ENCODE results near the gene PITRM1.

Gene PITRM1

GRCh38 chr10:3167611-3168330 is 4.8 kb downstream of the PITRM1 start:
- no peak for DNase-seq (ENCODE audit: extremely low read depth in 1 of 2, low read depth in 1 of 2)

GRCh38 chr10:3166496-3167290 is 5.9 kb downstream of the PITRM1 start:
- no peak for DNase-seq (ENCODE audit: extremely low read depth in 1 of 2, low read depth in 1 of 2)

DNA sequence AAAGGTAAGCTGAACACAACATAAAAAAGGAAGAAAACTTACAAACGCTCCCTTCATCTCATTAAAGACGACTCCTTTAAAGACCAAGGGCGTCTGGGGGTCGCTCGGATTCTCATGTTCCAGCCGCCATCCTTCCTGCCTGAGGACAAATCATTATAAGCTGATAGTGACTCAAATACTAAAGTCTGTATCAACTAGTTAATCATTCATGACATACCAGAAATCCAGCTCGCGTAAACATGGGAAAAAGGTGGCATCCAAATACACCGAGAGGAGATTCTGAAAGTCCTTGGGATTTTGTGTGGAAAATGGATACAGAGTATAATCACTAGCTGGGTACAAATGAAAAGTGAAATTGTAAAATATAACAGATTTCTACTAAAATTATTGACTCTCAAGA is 7.4 kb downstream of the PITRM1 start:
- no peak for DNase-seq (ENCODE audit: extremely low read depth in 1 of 2, low read depth in 1 of 2)

- DNase-seq (ENCODE audit: extremely low read depth in 1 of 2, low read depth in 1 of 2): no peak
Measured at GRCh38 chr10:3163879-3164278, 8.7 kb downstream of the PITRM1 start.

DNA sequence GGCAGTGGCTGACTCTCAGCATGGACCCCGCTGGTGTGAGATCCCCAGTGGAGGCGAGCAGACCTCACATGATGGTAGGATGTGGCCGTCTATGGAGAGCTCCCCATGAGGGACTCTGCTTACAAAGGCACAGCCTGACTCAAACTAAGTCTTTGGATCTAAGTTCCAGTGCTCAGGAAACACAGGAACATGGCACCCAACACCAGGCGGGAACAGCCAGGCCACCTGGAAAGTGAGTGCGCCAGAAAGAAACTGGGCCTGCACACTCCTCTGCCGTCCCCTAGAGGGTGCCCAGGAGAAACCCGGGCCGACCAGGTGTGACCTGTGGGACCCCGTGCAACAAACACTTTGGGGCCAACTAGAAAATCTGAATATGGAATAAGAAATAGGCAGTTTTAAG is 10.0 kb downstream of the PITRM1 start:
- DNase-seq (ENCODE audit: extremely low read depth in 1 of 2, low read depth in 1 of 2): no peak

DNA sequence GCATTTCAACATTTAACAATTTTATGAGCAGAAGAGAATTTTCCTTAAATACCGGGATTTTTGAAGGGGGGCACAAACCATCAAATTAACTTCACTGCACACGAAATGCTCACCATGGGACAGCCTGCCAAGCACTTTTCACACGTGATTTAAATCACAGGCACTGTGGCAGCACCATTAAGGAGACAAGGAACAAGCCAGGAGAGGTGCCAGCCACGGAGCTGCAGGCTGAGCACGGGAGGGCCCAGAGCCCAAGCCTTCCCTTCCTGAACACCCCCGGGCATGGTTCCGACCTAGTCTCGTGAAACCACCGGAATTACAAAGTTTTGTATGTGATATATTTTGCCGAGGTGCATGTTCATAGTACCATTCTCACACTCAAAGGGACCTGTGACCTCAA is 13.4 kb downstream of the PITRM1 start:
- no peak for DNase-seq (ENCODE audit: extremely low read depth in 1 of 2, low read depth in 1 of 2)

DNA sequence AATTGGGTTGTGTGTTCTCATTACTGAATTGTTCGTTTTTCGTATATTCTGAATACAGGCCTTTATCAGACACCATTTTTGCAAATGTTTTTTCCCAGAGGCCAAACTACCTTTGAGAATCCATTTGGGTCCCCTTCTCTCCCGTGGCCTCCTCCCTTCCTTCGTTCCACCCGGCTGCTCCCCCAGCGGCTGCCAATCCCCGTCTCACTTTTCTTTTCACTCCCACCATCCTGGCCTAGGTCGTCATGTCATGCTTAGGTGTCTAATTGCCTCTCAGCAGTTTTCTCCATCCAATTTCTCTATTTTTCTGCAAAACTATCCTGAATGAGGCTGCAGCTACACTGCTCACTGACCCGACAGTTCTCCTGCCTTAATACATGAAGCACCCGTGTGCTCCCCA is 17.9 kb downstream of the PITRM1 start:
- DNase-seq (ENCODE audit: extremely low read depth in 1 of 2, low read depth in 1 of 2): no peak

- DNase-seq (ENCODE audit: extremely low read depth in 1 of 2, low read depth in 1 of 2): no peak
Measured at GRCh38 chr10:3152566-3152935, 20.0 kb downstream of the PITRM1 start.

DNA sequence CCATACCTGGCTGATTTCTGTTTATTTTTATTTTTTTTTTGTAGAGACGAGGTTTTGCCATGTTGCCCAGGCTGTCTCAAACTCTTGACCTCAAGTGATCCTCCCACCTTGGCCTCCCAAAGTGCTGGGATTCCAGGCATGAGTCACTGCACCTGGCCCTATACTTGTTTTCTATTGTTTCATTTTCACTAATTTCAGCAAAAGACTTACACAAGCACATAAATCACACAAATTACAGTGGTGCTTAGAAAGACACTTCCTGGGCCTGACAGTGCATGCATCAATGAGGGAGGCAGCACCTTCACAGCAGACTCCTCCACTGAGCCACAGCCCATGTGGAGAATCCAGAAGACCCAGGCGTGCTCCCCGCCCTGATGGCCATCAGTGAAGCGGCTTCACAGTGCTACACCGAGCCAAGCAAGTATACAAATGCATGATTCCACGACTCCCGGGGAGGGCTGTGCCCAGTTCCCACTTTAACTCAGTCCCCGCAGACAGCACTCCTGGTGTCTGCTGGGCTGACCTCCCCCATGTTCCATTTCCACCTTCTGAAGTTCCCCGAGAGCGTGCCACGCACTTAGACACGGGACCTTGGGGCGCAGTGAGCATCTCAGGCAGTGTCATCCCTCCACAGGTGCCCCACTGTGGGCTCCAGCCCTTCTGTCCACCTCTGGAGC is 20.6 kb downstream of the PITRM1 start:
- no peak for DNase-seq (ENCODE audit: extremely low read depth in 1 of 2, low read depth in 1 of 2)

- no peak for DNase-seq (ENCODE audit: extremely low read depth in 1 of 2, low read depth in 1 of 2)
Measured at GRCh38 chr10:3150961-3151360, 21.6 kb downstream of the PITRM1 start.

GRCh38 chr10:3150366-3150765 is 22.2 kb downstream of the PITRM1 start:
- no peak for DNase-seq (ENCODE audit: extremely low read depth in 1 of 2, low read depth in 1 of 2)

GRCh38 chr10:3149918-3150317 is 22.7 kb downstream of the PITRM1 start:
- no peak for DNase-seq (ENCODE audit: extremely low read depth in 1 of 2, low read depth in 1 of 2)

GRCh38 chr10:3148994-3149393 is 23.6 kb downstream of the PITRM1 start:
- DNase-seq (ENCODE audit: extremely low read depth in 1 of 2, low read depth in 1 of 2): no peak

GRCh38 chr10:3148041-3148440 is 24.5 kb downstream of the PITRM1 start:
- no peak for DNase-seq (ENCODE audit: extremely low read depth in 1 of 2, low read depth in 1 of 2)

- DNase-seq (ENCODE audit: extremely low read depth in 1 of 2, low read depth in 1 of 2): no peak
Measured at GRCh38 chr10:3147117-3147820, 25.3 kb downstream of the PITRM1 start.

- no peak for DNase-seq (ENCODE audit: extremely low read depth in 1 of 2, low read depth in 1 of 2)
Measured at GRCh38 chr10:3146289-3146688, 26.3 kb downstream of the PITRM1 start.

GRCh38 chr10:3145366-3145765 is 27.2 kb downstream of the PITRM1 start:
- no peak for DNase-seq (ENCODE audit: extremely low read depth in 1 of 2, low read depth in 1 of 2)

DNA sequence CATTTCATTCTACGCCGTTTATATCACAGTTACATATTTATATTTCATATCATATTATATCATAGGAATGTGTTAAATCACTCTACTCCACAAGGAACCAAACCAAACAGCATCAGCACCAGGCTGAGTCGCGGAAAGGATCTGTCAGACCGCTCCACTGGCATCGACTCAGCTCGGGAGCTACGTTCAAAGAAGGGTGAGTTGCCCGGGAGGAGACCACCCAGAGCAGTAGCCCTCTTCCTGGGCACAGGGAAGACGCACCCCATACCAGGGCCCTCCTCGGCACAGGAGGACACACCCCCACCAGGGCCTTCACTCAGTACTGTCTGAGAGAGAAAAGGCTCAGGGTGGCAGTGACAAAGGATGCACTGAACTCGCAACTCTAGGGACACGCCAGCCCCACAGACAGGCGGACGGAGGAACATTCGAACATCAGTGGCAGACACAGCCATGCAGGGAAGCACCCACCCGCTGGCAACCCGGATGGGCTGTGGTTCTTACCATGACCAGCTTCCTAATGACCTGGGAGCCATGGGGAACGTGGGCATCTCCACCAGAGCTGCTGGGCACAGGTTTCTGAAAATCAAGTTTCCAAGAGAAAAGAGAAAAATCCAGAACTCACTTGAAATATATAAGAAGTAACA is 28.7 kb downstream of the PITRM1 start:
- no peak for DNase-seq (ENCODE audit: extremely low read depth in 1 of 2, low read depth in 1 of 2)

- no peak for DNase-seq (ENCODE audit: extremely low read depth in 1 of 2, low read depth in 1 of 2)
Measured at GRCh38 chr10:3143366-3143765, 29.2 kb downstream of the PITRM1 start.

GRCh38 chr10:3142146-3142875 is 30.3 kb downstream of the PITRM1 start:
- DNase-seq (ENCODE audit: extremely low read depth in 1 of 2, low read depth in 1 of 2): no peak

All from activated CD8-positive, alpha-beta memory T cell treated with anti-CD3 and anti-CD28 coated beads for 1 hour (primary cell).